ENCODE results near the gene PIEZO1.
"Not testable (repeated sequence)": the region's sequence is repeated elsewhere in the genome, so short reads cannot be mapped to it uniquely, and the experiment has no call there.

PIEZO1 gene

DNA sequence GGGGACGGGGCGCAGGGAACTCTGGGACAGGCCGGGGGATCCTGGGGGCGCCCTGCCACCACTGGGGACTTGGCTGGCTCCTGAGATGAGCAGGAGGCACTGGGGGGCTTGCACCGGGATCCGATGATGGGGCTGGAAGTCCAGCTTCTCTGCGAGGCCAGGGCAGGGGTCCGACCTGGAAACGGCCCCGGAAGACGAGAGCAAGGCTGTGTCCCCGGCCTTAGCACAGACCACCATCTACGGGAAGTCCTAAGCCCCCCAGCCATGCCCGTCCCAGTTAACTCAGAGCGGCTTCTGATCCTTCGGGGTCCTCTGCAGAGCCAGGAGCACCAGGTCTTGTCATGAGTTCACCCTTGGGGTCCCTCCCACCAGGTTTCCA lies 19.1 kb upstream of the PIEZO1 start:
- no peak for DNase-seq

- DNase-seq = no peak
Observed at GRCh38 chr16:88803264-88803987, 18.4 kb upstream of the PIEZO1 start, which contains the start of gene CDT1. TSS of gene CDT1 (plus strand) at chr16:88803789. CDS start at chr16:88803832, 43 bp downstream.

DNA sequence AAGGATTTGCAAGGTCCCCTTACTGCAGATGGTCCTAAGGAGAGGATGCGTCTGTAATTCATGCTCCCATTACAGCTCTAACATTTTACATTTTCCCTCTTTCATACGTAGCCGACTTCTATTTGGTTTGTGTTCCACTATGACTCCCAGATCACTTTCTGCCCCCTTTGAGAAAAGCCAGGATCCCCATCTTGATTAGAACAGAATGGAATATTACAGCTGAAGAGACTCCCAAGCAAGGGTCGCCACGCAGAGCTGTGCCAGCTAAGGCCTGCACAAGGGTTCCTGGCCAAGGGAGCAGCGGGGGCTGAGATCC lies 15.2 kb upstream of the PIEZO1 start:
- DNase-seq = no peak

DNA sequence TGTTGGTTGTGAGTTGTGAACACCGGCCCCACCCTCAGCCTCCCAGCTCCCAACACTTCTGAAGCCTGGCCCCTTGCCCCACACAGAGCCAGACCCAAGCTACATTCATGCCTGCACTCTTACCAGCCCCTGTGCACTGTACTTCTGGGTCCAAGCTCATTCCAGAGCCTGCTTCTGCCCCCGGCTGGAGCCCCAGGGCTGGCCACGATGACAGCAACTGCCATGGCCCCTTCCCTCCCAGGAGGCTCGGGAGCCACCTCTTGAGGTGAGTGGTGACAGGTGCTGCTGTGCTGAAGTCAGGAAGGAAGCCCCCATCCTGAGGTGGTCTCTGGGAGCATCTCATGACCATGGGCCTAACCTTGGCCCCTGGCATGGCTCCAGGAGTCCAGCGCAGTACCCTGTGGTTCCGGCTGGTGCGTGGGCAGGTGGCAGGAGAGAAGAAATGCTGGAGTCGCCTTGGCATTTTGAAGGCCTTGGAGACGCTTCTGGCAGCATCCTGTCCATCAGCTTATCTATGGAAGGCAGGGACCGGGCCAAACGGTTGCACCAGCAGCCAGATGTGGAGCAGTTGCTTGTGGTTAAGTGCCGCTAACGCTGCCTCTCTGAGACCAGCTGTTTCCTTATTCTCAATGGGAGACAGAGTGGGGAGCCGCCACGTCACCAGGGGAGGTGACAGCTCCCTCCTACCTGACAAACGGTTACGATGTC lies 14.7 kb upstream of the PIEZO1 start:
- DNase-seq = no peak

GRCh38 chr16:88798772-88799455 lies 13.9 kb upstream of the PIEZO1 start:
- no peak for DNase-seq

- DNase-seq = no peak
Observed at GRCh38 chr16:88798073-88798472, 13.1 kb upstream of the PIEZO1 start.

- no peak for DNase-seq
Observed at GRCh38 chr16:88796278-88796677, 11.3 kb upstream of the PIEZO1 start.

GRCh38 chr16:88793251-88793954 lies 8.4 kb upstream of the PIEZO1 start:
- DNase-seq = no peak

DNA sequence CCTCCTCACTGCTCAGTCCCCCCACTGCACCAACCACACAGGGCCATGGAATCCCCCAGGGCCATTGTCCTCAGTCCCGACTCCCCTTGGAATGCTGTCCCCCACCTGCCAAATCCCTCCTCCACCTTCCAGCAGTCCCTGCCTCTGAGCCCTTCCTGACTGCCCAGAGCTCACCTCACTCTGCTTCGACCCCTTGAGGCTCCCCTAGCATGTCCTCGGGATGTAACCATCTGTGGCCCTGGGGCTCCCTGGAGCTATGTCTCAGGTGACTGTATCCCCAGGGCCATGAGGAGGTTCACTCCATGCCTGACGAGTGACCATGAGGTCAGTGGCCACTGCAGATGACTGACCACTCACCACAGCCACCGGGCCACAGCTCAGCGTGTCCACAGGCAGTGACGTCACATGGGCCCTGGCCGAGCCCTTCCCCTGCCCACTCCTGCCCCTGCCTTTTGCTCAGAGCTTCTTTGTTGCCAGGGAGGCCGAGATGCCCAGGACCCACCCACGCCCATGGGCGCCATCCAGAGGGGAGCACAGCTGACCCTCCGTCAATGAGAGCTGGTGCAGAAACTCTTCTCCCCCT lies 7.7 kb upstream of the PIEZO1 start:
- no peak for DNase-seq

GRCh38 chr16:88792078-88792550 lies 7.1 kb upstream of the PIEZO1 start:
- no peak for DNase-seq

- DNase-seq = no peak
Observed at GRCh38 chr16:88790312-88791211, 5.5 kb upstream of the PIEZO1 start.

- no peak for DNase-seq
Observed at GRCh38 chr16:88789594-88789993, 4.6 kb upstream of the PIEZO1 start.

- DNase-seq = not testable (repeated sequence)
Observed at GRCh38 chr16:88788749-88789148, 3.7 kb upstream of the PIEZO1 start.

DNA sequence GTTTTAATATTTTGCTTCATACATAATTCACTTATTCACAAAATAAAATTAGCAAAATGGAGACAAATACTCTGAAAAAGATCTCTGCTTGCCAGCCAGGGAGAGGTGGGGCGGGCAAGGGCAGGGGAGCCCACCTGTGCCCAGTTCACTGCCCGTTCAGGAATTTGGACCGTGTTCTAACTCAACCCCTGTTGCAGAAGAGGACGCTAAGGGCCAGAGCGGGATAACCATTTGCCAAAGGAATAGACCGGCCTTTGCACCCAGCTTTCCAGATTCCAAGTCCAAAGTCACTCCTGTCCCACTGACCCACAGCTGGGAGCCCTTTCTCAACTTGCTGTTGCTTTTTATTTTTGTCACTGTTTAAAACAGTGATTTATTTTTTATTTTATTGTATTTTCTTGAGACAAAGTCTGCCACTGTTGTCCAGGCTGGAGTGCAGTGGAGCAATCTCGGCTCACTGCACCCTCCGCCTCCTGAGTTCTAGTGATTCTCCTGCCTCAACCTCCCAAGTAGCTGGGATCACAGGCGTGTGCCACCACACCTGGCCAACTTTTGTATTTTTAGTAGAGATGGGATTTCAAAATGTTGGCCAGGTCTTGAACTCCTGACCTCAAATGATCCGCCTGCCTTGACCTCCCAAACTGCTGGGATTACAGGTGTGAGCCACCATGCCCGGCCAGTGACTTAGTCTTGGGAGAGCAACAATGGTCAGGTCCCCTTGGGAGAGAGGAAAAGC lies 2.7 kb upstream of the PIEZO1 start:
- DNase-seq = no peak

DNA sequence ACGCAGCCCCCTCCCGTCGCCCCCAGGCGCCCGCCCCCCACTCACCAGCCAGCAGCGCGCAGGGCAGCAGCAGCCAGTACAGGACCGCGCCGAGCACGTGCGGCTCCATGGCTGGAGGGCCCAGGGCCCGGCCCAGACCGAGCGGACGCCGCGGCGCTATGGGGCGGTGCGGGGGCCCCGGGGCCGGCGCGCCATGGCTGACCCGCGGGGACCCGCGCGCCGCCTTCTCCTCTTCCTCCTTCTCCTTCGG lies 239 bp downstream of the PIEZO1 start:
- DNase-seq = no peak

DNA sequence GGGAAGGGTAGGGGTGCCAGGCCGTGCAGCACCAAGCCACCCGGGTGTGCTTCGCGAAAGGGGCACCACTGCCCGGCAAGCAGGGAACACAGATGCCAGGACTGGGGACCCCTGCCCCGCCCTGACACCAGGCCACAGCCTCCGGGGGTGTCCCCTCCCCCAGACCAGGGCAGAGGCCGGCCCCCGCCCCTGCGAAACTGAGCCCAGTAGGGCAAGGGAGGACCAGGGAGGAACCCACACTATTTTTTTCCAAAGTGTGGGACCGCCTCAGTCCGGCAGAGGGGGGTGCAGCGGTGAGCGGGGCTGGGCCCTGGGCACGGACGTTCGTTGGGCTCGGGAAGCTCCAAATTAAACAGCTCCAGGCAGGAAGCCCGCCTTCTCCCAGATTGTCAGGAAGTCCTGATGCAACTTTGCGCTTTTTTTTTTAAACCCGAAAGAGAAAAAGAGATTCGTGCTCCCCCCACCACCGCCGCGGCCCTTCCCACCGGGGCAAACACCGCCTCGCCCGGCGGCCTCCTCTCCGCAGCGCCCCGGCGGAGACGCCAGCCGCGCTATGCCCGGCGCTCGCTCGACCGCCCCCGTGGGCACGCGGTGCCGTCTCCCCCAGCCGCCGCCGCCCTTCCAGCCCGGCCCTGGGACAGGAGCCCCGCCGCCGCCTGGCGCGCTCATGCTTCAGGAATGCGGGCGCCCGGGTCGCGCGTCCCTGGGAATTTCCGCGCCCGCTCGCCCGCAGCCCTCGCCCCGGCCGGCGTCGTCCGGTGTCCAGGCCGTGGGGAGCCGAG lies 755 bp downstream of the PIEZO1 start:
- DNase-seq = no peak

DNA sequence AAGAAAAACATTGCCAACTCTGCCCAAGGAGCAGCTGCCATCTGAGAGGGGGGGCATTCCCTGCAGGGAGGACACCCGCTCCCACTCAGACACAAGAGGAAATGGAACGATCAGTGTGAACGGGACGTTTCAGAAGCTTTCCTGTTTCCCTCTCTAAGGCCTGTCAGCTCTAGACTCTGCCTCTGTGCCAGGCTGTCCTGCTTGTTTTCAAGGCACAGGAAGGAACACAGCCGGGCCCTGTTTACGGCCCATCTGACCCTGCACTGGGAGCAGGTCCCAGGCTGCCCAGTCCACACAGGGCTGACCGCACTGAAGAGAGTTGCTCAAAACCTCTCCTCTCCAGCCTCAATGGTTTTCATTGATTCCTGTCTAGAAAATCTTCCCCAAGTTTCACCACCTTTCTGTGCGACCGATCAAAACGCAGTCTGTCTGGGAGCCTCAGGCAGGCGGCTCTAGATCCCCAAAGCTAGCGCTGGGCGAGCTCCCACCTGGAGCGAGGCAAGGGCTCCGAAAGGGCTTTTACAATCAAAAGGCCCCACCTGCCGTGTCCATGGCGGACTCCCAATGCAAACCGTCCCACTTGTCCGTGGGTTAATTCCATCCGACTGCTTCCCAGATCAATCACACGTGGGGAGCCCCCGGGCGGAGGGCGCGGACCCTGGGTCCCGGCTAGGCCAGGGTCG lies 1.5 kb downstream of the PIEZO1 start:
- no peak for DNase-seq

DNA sequence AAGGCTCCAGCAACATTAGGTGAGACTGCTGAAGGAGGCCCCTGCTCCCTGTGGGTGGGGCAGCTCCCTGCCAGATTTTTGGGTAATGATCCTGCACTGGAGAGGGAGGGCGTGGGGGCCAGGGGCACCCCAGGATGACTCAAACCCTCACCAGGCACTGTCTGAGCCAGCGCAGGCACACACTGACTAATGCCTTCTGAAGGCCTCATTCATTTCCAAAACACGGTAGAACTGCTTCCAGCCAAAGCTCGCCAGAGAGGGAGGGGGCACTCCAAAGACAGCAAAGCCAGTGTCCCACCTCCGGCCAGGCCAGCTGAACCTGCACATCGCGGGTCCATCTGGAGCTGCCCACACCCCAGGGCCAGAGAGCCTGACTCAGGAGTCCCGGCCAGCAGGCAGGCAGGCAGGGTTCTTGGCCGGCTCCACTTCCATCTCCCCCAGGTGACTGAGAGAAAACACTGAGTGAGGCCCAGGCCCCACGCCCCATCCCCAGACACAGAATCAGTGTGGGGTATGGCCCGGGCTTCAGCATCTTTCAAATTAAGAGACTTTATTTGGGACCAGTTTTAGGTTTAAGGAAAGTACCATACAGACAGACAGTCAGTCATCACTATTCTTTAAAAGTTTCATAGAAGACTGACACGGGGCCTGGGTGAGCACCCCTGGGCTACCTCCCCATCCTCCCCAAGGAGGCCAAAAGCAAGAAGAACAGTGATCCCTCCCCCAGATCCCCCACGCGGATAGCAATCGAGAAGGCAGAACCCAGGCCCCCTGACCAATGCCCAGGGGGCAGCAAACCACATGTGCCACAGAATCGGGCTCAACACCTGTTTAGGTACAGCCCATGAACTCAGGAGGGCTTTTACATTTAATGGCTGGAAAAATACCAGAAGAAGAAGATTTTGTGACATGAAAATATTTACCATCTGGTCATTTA lies 2.3 kb downstream of the PIEZO1 start:
- no peak for DNase-seq
